Measurements from ENCODE around the gene TMEM8B. TPM values are rescaled to one million over a fixed set of nuclear protein-coding genes. Genes with fewer than 3 reads are reported as not detected.
A peak's percentile ranks its signal among the peaks of the same experiment; 100 is the strongest.

The TMEM8B gene
- total RNA-seq, 1 experiment from 2014 or later: 9.3 TPM

DNA sequence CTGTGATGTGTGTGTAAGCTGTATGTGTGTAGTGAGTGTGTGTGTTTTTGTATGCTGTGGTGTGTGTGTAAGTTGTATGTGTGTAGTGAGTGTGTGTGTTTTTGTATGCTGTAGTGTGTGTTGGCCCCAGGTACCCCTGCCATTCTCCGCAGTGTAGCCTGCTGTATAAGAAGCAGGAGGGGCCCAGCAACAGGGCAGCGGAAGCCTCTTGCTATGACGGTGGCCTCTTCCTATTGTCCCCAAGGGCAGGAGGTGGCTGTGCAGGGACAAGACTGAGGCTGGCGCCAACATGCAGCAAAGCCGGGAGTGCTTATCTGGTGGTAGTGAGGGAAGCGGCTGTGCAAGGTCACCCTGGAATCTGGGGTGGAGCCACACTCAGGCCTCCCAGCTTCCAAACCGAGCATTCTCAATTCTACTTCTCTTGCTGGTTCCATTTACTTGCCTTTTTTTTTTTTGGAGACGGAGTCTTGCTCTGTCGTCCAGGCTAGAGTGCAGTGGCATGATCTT, 85.3 kb downstream of the TMEM8B start:
- H2BK12ac ChIP-seq (ENCODE audit: insufficient read length, low read depth, low read length): no peak overlapping the region
- H3K4me1 ChIP-seq (ENCODE audit: insufficient read depth, low read length): 0 out of 2 replicates have a peak, but pooled peaks cover 2% of the 10 kb centered on the region
- DNase-seq: peak; percentile 72
- H2AK5ac ChIP-seq (ENCODE audit: insufficient read length, low read length): no peak overlapping the region
- no peak overlapping the region for H3K27ac ChIP-seq (ENCODE audit: insufficient read length, low read depth, low read length)
- H4K20me1 ChIP-seq (ENCODE audit: control insufficient read depth, insufficient read depth, insufficient read length): no peaks in the 10 kb centered on the region
- no peak overlapping the region for H2BK15ac ChIP-seq (ENCODE audit: low read depth, low read length)
- no peaks in the 10 kb centered on the region for H3K23me2 ChIP-seq (ENCODE audit: insufficient read length, low read depth, low read length, poor library complexity, severe bottlenecking)
- no peak overlapping the region for H2BK120ac ChIP-seq (ENCODE audit: low read depth, low read length, poor library complexity, severe bottlenecking)
- no peak overlapping the region for H3K9ac ChIP-seq (ENCODE audit: extremely low read depth, insufficient read length, low read length)
- Mint-ChIP-seq H3K27me3 (ENCODE audit: low read depth) (no peaks in the 10 kb centered on the region), H3K27ac (no peak overlapping the region), H3K36me3 (ENCODE audit: insufficient read depth in 1 of 3, low read depth in 3 of 3) (no peaks in the 10 kb centered on the region), H3K4me3 (no peak overlapping the region), H3K9me3 (no peaks in the 10 kb centered on the region), H3K4me1 (peaks cover 13 to 15% of the 10 kb centered on the region in 2 experiments)
- H3K56ac ChIP-seq (ENCODE audit: insufficient read length, low read depth, low read length): no peak overlapping the region
- H2BK5ac ChIP-seq (ENCODE audit: insufficient read length, low read length): no peak overlapping the region
- no peaks in the 10 kb centered on the region for H3K9me3 ChIP-seq (ENCODE audit: control insufficient read depth, low read depth, low read length)
- H2AFZ ChIP-seq (ENCODE audit: low read length): no peak overlapping the region
- no CpG with 5 or more reads among the region's 9 CpGs for WGBS (ENCODE audit: extremely low coverage, insufficient read length, low lambda C conversion rate)
- H3K4ac ChIP-seq (ENCODE audit: low read depth, low read length): no peak overlapping the region
- H4K5ac ChIP-seq (ENCODE audit: insufficient read length, low read depth, low read length): no peak overlapping the region
- no peak overlapping the region for H4K8ac ChIP-seq (replicated peaks; ENCODE audit: insufficient read length, low read depth, low read length)
- H3K14ac ChIP-seq (ENCODE audit: insufficient read depth, low read length): no peak overlapping the region
- TF ChIP-seq, protein P1, sequence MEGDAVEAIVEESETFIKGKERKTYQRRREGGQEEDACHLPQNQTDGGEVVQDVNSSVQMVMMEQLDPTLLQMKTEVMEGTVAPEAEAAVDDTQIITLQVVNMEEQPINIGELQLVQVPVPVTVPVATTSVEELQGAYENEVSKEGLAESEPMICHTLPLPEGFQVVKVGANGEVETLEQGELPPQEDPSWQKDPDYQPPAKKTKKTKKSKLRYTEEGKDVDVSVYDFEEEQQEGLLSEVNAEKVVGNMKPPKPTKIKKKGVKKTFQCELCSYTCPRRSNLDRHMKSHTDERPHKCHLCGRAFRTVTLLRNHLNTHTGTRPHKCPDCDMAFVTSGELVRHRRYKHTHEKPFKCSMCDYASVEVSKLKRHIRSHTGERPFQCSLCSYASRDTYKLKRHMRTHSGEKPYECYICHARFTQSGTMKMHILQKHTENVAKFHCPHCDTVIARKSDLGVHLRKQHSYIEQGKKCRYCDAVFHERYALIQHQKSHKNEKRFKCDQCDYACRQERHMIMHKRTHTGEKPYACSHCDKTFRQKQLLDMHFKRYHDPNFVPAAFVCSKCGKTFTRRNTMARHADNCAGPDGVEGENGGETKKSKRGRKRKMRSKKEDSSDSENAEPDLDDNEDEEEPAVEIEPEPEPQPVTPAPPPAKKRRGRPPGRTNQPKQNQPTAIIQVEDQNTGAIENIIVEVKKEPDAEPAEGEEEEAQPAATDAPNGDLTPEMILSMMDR (conservative IDR thresholded peaks at IDR 0.05): no peak
- H3T11ph ChIP-seq (ENCODE audit: low read length): no peak overlapping the region
- no peaks in the 10 kb centered on the region for H3K79me2 ChIP-seq (ENCODE audit: insufficient read depth, low read length)
- no peaks in the 10 kb centered on the region for H3K79me1 ChIP-seq (ENCODE audit: insufficient read depth, low read depth, low read length, poor library complexity, severe bottlenecking)
- no peaks in the 10 kb centered on the region for H3K27me3 ChIP-seq (ENCODE audit: insufficient read depth, low read length)
- H3K23ac ChIP-seq (ENCODE audit: insufficient read length, low read depth, low read length): no peak overlapping the region
- no peak overlapping the region for H2BK20ac ChIP-seq (ENCODE audit: low read depth, low read length, poor library complexity, severe bottlenecking)
- no peak overlapping the region for H3K18ac ChIP-seq (ENCODE audit: insufficient read length, low read depth, low read length)
- H4K91ac ChIP-seq (ENCODE audit: insufficient read length, low read depth, low read length): no peak overlapping the region
- H3K4me2 ChIP-seq (ENCODE audit: insufficient read depth, insufficient read length, low read length): no peak overlapping the region

Other genes with a start within 250 kb of the TMEM8B start
- 28.1 and 28.6 TPM in 2 replicates for gene TESK1, start 224.0 kb upstream of the TMEM8B start, total RNA-seq (2021)
- gene CD72, start 210.8 kb upstream of the TMEM8B start, total RNA-seq (2021): 3.3 and 3.9 TPM in 2 replicates
- gene SIT1, start 178.3 kb upstream of the TMEM8B start, total RNA-seq (2021): 1.3 and 1.6 TPM in 2 replicates
- 18,417 and 20,652 TPM in 2 replicates for gene RMRP, start 171.2 kb upstream of the TMEM8B start, total RNA-seq (2021)
- 11.3 and 12.0 TPM in 2 replicates for gene CCDC107, start 170.9 kb upstream of the TMEM8B start, total RNA-seq (2021)
- gene ARHGEF39, start 164.0 kb upstream of the TMEM8B start, total RNA-seq (2021): 21.6 and 24.4 TPM in 2 replicates
- gene CA9, start 155.3 kb upstream of the TMEM8B start, total RNA-seq (2021): 0.94 and 1.9 TPM in 2 replicates
- gene TPM2, start 139.3 kb upstream of the TMEM8B start, total RNA-seq (2021): 221 and 225 TPM in 2 replicates
- 102 and 103 TPM in 2 replicates for gene TLN1, start 97.0 kb upstream of the TMEM8B start, total RNA-seq (2021)
- 26.9 and 27.3 TPM in 2 replicates for gene CREB3, start 96.6 kb upstream of the TMEM8B start, total RNA-seq (2021)
- gene GBA2, start 80.0 kb upstream of the TMEM8B start, total RNA-seq (2021): 90.7 and 103 TPM in 2 replicates
- 23.5 and 25.7 TPM in 2 replicates for gene RGP1, start 79.9 kb upstream of the TMEM8B start, total RNA-seq (2021)
- 0.83 and 0.97 TPM in 2 replicates for gene MSMP, start 75.0 kb upstream of the TMEM8B start, total RNA-seq (2021)
- gene NPR2, start 37.6 kb upstream of the TMEM8B start, total RNA-seq (2021): 12.2 and 12.5 TPM in 2 replicates
- gene SPAG8, start 17.0 kb upstream of the TMEM8B start, total RNA-seq (2021): 0.46 and 0.50 TPM in 2 replicates
- 30.9 and 35.9 TPM in 2 replicates for gene HINT2, start 14.2 kb upstream of the TMEM8B start, total RNA-seq (2021)
- not detected in 2 replicates for gene FAM221B, start 496 bp upstream of the TMEM8B start, total RNA-seq (2021)
- not detected in 2 replicates for gene OR13J1, start 41.2 kb downstream of the TMEM8B start, total RNA-seq (2021)
- not detected in 2 replicates for gene HRCT1, start 77.0 kb downstream of the TMEM8B start, total RNA-seq (2021)
- gene SPAAR, start 80.3 kb downstream of the TMEM8B start, total RNA-seq (2021): 0.26 TPM in 1 of 2 replicates, not detected in the other
- not detected in 2 replicates for gene OR2S2, start 128.9 kb downstream of the TMEM8B start, total RNA-seq (2021)
- gene RECK, start 207.7 kb downstream of the TMEM8B start, total RNA-seq (2021): 9.5 and 10.3 TPM in 2 replicates